ENCODE data around the gene CPED1. TPM values are rescaled to one million over a fixed set of nuclear protein-coding genes. Genes with fewer than 3 reads are reported as not detected.

Gene CPED1
- total and polyA plus RNA-seq, 10 of the 15 experiments (the other 5 are each of a cell fraction or from before 2014, with no cell fraction given): 0.01 to 0.77 (median 0.10) TPM; not detected in 1

GRCh38 chr7:120950539-120951308, 37.8 kb upstream of the CPED1 start, which contains the start of gene ING3:
Gene ING3, plus strand, starts transcription at chr7:120950777. Its CDS starts 120 bp downstream, at chr7:120950897.
- intact Hi-C loops (cut with micrococcal nuclease; ENCODE audit: unreplicated experiment): loop anchor here (2.0 to 10.0 kb wide), 3 partner anchors 94 to 584 kb away; no protein-coding TSS in a partner anchor
- Histone ChIP-seq H2AFZ (ENCODE audit: control insufficient read depth, low read depth, low read length) (peak within 1 kb of the TSS; percentile 94), H3K9ac (ENCODE audit: control insufficient read depth, insufficient read depth, low read length) (peak within 1 kb of the TSS; percentile 92), H3K27ac (ENCODE audit: control insufficient read depth, insufficient read depth) (peak within 1 kb of the TSS; percentile 97), H3K9me3 (replicated peaks; ENCODE audit: control insufficient read depth, insufficient read depth, low read length) (no peaks in the 10 kb centered on the region), H3K79me2 (ENCODE audit: control insufficient read depth, insufficient read depth, low read length) (peaks cover 24% of the 10 kb centered on the region), H4K20me1 (ENCODE audit: control insufficient read depth, insufficient read depth) (no peaks in the 10 kb centered on the region), H3K4me2 (ENCODE audit: control insufficient read depth, insufficient read depth) (peak within 1 kb of the TSS; percentile 97), H3K4me1 (ENCODE audit: control insufficient read depth, insufficient read depth, low read length) (0 out of 2 replicates have a peak, but pooled peaks cover 5% of the 10 kb centered on the region), H3K27me3 (replicated peaks in 1 of 2; ENCODE audit: control insufficient read depth in 2 of 2, insufficient read depth in 2 of 2, low read length in 1 of 2) (no peaks in the 10 kb centered on the region), H3K4me3 (peak within 1 kb of the TSS; percentile 90), H3K36me3 (ENCODE audit: control insufficient read depth in 2 of 2, insufficient read depth in 2 of 2, low read length in 1 of 2) (no peaks in the 10 kb centered on the region; a peak in 1 of 4 replicates)
- ChIA-PET POLR2A (interaction anchor here (0.6 to 2.0 kb wide), 22 partner anchors 8 to 1487 kb away, joined by 3 to 14 read pairs (median 5); no protein-coding TSS in a partner anchor), RAD21 (ENCODE audit: unreplicated experiment) (interaction anchor here (0.6 to 3.5 kb wide), 16 partner anchors 9 to 422 kb away, joined by 3 to 11 read pairs (median 4); partner anchors contain the start of gene TSPAN12), CTCF (interaction anchor here (1.0 to 3.4 kb wide), 5 partner anchors 9 to 159 kb away, joined by 3 to 23 read pairs (median 3); no protein-coding TSS in a partner anchor), SMC1A (ENCODE audit: uncharacterized antibody, unreplicated experiment) (interaction anchor here (0.7 to 2.5 kb wide), 19 partner anchors 8 to 672 kb away, joined by 3 to 11 read pairs (median 3); no protein-coding TSS in a partner anchor)
- FAIRE-seq: peak; percentile 91
- in situ Hi-C loops (cut with MboI): loop anchor here (25.0 kb wide), 1 partner anchor 587 kb away; no protein-coding TSS in a partner anchor
- BruUV-seq (replicated peaks): no TSS peak
- DNase-seq (ENCODE audit: low read depth, low spot score): peak; percentile 92
- WGBS (ENCODE audit: insufficient coverage, insufficient replicate concordance, low lambda C conversion rate, missing lambda C conversion rate): under 1% methylated on average over 70 of the region's 71 CpGs
- ATAC-seq: peak; percentile 93
- no peak for TF ChIP-seq PAX8 (IDR thresholded peaks at IDR 0.05)
- TF ChIP-seq HDGF (IDR thresholded peaks at IDR 0.05): peak; percentile 87; the same call in 1 of the 2 replicates
- TF ChIP-seq SIN3A (IDR thresholded peaks at IDR 0.05; ENCODE audit: low read depth, low read length): peak; percentile 83
- peak; percentile 98 for TF ChIP-seq PKNOX1 (IDR thresholded peaks at IDR 0.05)
- no peak for TF ChIP-seq NR2C1 (IDR thresholded peaks at IDR 0.05)
- TF ChIP-seq NFIC (IDR thresholded peaks at IDR 0.05; ENCODE audit: low read depth, low read length): no peak
- peak; percentile 24; the same call in 1 of the 2 replicates for TF ChIP-seq GABPA (IDR thresholded peaks at IDR 0.05; ENCODE audit: low read depth)
- 0 out of 2 replicates have a peak, but pooled peaks have one; percentile 83 for TF ChIP-seq LARP7 (IDR thresholded peaks at IDR 0.05)
- TF ChIP-seq CHD2 (IDR thresholded peaks at IDR 0.05; ENCODE audit: borderline replicate concordance, low read depth, low read length): peak; percentile 78
- no peak for TF ChIP-seq USF2 (IDR thresholded peaks at IDR 0.05; ENCODE audit: borderline replicate concordance, low read depth, low read length)
- no peak for TF ChIP-seq ZNF274 (IDR thresholded peaks at IDR 0.05; ENCODE audit: insufficient read depth, insufficient read length)
- no peak for TF ChIP-seq MTA2 (IDR thresholded peaks at IDR 0.05; ENCODE audit: low read depth)
- TF ChIP-seq USF1 (IDR thresholded peaks at IDR 0.05; ENCODE audit: borderline replicate concordance, extremely low read length, insufficient read depth, low read depth, low read length): no peak
- peak; percentile 89 for TF ChIP-seq POLR2A (IDR thresholded peaks at IDR 0.05; ENCODE audit: low read depth, low read length)
- TF ChIP-seq BACH1 (IDR thresholded peaks at IDR 0.05; ENCODE audit: borderline replicate concordance): 0 out of 2 replicates have a peak, but pooled peaks have one; percentile 57
- TF ChIP-seq NBN (IDR thresholded peaks at IDR 0.05): peak; percentile 86
- 0 out of 4 replicates have a peak, but pooled peaks of 1 of the 2 experiments have one; percentile 15 for TF ChIP-seq EP300 (IDR thresholded peaks at IDR 0.05; ENCODE audit: borderline replicate concordance in 1 of 2, control insufficient read depth in 1 of 2, low read depth in 2 of 2, low read length in 2 of 2)
- TF ChIP-seq TCF7 (IDR thresholded peaks at IDR 0.05; ENCODE audit: borderline replicate concordance): no peak
- TF ChIP-seq SMAD1 (IDR thresholded peaks at IDR 0.05; ENCODE audit: low read depth, partially characterized antibody): no peak
